ENCODE data around the gene CHST2.
A peak's percentile ranks its signal among the peaks of the same experiment; 100 is the strongest.

The CHST2 gene

DNA sequence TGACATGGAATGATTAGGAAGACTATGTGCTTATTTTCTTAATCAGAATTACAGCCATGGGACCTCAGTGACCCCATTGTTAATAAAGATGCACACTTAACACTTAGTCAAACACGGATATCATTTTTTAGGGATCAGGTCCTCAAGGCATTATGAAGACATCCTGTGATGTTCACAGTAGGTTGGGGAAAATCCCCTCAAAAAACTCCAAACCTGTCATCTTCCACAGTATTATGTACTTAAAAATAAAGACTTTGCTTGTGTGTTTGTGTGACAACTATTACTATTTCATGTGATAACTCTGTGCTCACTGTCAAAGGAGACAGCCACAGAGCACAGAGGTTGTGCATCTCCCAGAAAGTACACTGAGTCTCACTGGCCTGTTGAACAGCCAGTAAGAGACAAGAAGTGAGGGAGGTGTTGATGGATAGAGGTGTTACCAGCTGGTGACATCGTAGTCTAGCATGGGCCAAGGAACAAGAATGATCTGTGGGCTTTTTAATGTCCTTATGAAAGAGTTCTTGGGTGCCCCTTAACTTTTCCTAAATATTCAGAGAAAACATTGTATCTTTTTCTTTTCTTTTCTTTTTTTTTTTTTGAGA lies 18.0 kb downstream of the CHST2 start:
- no peak for DNase-seq

DNA sequence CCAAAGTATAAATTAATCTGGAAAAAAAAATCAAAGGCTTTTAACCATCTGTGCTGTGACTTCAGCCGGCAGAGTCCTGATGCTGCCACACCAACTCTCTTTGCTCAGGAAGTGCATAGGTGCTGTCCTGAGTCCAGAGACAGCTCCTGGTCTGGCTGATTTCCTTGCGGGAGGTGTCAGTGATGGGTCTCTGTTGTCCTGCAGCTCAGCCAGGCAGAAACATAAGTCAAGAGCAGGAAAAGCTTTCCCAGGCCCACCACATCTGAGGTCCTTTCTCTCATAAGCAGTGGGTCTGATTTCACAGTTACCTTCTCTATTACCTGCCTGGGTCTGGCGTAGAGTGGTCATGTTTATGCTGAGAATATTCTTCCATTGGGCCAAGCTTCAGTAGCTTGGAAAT lies 19.4 kb downstream of the CHST2 start:
- DNase-seq, result no peak

DNA sequence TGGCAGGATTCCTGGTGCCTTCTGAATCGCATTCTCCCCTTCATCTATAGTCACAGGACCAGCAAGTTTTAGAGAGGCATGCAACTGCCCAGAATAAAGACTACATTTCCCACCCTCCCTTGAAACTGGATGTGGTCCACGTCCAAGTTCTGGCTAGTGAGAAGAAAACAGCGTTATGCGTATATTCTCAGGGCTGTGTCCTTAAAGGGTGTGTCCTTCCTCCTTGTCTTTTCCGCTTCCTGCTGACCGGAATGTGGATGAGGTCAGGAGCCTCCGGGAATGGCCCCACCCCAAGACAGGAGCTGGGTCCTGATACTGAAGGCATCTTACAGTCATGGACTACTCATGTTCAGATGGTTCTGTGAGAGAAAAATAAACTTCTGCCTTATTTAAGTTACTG lies 20.2 kb downstream of the CHST2 start:
- DNase-seq, result peak; percentile 44

DNA sequence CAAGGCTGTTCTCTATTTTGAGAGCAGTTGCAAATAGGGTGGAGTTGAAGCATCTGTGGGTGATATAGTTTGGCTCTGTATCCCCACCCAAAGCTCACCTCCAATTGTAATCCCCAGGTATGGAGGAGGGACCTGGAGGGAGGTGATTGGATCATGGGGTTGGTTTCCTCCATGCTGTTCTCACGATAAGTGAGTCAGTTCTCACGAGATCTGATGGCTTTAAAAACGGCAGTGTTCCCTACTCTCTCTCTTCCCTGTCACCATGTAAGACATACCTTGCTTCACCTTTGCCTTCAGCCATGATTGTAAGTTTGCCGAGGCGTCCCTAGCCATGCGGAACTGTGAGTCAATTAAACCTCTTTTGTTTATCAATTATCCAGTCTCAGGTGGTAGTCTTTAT lies 21.0 kb downstream of the CHST2 start:
- no peak for DNase-seq

DNA sequence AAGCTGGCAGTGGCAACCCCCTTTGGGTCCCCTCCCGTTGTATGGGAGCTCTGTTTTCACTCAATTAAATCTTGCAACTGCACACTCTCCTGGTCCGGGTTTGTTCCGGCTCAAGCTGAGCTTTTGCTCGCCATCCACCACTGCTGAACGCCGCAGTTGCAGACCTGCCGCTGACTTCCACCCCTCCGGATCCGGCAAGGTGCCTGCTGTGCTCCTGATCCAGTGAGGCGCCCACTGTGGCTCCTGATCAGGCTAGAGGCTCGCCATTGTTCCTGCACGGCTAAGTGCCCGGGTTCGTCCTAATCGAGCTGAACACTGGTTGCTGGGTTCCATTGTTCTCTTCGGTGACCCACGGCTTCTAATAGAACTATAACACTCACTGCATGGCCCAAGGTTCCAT lies 22.8 kb downstream of the CHST2 start:
- DNase-seq, result no peak

DNA sequence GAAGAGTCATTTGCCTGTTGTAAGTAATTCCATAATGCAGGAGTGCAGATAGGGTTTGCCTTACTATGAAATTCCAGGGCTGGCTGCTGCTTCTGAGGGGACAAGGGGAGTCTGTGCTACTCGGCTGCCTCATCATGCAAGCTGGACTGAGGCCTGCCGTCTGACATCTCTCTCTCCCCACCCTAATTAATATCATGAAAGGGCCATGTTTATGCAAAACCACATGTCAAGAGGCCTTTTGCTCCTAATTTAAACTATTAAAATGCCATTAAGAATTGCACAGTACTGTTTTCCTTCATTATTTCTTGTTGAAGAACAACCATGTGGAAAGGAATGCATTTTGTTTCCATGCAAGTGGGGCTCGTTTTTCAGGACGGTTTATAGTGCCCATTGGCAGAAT lies 26.3 kb downstream of the CHST2 start:
- DNase-seq, result no peak

DNA sequence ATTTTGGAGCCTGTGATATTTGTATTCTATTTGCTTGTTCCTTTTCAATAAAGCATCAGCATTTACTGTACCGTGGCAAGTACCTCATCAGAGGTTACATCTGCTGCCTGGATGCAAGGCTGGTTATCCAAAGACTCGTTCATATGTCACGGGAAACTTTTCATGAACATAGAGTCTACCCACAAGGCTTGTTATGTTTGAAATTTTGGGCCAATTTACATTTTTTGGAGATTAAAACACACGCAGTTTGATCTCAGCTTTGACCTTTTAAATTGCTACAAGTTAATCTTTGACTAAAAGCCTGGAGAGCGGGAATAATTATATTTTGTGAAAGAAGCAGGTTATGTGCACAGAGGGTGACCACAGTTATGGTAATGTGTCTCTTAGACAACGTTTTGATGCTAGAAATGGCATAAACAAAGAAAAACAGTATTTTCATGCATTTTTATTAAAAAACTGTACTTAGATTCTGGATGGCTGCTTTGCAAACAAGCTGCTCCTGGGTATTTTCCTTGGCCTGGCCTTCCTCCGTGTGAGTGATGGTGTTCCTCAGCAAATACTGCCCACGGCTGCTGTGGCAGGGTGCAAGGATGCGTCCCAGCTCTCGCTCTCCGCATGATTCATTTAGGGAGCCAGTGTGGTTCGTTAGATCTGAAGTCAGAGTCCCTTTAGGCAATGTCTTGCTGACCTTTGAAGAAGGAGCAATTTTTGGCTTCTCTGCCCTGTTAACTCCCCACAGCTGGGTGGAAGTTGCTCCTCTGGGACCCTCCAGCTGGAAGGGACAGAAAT lies 27.1 kb downstream of the CHST2 start:
- DNase-seq, result no peak

DNA sequence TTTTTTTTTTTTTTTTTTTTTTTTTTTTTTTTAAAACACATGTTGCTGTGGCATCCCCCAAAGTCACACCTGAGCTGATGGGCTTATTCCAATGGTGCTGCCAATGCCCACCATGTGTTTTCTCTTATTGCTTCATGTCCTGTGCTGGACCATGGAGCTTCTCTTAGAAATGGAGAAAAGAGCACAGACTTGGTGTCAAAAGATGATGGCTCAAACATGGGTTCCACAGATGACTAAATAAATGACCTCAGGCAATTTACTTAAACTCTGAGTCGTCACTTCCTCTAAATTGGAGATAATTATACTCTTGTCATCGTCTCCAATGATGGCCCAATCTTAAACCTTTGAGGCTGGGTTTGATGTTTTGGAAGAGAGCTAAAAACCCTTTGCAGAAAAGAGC lies 28.1 kb downstream of the CHST2 start:
- no peak for DNase-seq

DNA sequence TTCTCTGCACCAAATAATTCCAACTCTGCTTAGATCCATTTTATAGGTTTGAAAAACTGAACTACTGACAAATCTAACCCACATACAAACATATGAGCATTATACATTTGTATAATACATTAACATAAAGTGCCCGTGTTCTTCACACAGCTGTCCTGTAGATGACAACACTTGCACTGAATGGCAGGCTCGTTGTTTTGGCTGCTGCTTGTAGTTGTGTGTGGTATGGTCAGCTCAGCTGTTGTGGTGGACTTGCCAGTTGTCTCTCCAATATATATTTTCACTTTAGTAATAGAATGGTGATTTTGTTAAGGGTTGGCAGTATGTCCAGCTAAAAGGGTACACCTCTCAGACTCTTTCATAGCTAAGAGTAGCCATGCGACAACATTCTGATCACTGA lies 30.5 kb downstream of the CHST2 start:
- DNase-seq, result no peak

DNA sequence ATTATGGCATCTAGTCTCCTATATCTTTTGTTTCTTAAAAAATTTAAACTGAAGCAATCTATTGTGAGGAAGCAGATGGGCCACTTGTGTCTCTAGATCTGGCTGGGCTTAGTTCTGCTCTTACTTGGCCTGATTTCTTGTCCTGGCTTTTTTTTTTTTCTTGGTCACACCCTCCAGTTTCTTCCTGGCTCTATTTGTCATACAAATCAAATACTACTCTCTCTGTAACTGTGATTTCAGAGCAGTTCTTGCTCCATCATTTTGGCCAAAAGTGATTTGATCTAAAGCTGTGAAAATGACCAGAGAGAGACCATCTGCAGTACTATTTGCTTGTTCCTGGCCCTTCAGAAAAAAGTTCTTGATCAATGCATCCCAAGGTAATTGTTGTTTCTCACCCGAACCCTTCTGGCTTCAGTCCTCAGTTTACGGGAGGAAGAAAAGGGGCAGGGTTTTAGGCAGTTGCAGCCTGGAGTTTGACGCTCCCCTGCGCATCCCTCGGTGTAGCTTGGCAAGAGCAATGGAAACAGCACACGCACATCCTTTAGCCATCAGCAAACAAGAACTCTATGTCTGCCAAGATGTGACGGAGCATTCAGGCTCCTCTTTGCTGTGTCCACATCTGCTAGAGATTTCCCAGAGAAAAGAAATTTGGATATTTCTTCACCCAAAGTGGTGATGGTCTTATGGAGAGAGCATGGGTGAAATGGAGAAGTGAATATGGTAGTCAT lies 31.6 kb downstream of the CHST2 start:
- no peak for DNase-seq

DNA sequence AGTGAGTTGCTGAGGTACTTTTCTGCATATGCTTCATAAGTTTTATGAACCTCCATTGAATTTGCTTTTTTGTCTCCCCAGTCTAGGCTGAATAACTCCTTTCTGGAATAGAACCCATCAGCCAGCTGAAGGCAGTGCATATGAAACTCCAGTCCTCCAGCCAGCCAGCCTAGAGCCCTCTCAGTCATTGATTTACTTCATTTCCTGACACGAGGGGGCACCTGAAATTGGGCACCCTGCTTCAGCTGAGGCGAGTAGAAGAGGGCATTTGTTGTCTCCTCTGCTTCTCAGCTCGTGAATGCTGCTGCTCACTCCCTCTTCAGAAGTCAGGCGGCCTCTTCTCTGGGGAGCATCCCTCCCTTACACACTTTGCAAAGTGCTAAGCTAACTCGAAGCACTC lies 32.5 kb downstream of the CHST2 start:
- no peak for DNase-seq

DNA sequence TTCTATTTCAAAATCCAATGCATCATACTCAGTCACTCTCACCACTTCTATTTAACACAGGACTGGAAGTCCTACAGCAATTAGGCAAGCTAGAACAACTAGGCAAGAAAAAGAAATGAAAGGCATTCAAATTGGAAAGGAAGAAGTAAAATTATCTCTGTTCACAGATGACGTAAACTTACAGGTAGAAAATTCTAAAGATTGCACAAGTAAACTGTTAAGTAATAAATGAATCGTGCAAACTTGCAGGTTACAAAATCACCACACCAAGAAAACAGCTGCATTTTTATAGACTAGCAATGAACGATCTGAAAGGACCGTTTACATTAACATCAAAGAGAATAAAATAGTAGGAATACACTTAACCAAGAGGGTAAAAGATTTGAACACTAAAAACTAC lies 36.2 kb downstream of the CHST2 start:
- DNase-seq, result no peak

DNA sequence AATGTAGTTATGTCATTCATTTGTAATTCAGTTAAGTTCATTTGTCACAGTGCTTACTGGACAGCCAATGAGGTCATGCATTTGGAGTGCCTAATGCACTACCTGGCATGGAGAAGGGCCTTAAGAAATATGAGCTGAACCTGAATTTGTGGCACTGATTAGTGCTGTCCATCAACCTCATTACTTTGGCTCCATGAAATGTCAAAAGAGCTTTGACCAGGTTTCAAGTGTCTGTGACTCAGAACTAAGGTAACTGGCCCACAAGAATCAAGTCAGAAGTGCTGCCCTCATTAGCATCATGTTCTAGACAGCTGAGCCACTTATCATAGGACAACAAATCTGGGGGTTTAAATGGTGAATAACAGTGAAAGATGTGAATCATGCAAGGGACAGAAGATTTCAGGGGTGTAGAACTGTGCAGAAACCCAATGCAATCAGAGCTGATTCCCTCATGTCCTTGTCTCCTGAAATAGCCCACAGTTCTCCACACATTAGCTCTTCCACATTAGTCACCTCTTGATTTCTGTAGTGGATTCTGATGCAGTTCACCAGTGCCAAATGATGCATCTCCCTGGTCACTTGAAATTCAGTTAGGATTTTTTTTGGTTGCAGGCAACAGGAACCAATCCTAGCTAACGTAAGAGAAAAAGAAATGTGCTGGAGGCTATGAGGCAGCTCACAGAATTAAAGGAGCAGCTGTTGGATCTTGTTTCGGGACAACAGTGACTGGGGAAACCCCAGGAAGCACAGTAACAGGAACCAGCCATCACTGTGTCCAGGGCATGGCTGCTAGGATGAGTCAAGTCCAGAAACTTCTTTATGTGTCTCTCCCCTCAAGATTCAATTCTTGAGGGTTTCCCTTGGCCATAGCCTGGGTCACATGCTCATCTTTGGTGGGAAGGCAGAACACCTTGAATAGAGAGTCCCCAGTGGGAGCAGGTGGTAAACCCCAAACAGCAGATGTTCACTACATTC lies 38.7 kb downstream of the CHST2 start:
- DNase-seq, result peak; percentile 34

DNA sequence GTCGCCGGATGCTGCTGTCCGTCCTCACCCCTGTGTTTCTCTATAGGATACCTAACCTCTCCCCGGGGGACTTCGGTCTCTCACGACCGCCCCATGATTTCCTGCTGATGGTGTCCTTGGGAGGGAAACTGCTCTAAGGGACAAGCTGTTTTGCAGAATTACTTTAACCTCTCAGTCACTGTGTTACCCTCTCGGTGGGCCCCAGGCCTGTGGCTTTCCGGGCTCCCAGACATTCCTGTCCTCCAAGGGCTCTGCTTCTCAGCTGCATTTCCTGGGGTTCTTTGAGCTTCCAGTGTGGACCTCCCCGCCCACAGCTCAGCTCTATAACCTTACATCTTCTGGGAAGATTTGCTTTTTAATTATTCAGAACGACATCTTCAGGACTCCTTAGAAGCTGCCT lies 40.9 kb downstream of the CHST2 start:
- DNase-seq, result peak; percentile 19

DNA sequence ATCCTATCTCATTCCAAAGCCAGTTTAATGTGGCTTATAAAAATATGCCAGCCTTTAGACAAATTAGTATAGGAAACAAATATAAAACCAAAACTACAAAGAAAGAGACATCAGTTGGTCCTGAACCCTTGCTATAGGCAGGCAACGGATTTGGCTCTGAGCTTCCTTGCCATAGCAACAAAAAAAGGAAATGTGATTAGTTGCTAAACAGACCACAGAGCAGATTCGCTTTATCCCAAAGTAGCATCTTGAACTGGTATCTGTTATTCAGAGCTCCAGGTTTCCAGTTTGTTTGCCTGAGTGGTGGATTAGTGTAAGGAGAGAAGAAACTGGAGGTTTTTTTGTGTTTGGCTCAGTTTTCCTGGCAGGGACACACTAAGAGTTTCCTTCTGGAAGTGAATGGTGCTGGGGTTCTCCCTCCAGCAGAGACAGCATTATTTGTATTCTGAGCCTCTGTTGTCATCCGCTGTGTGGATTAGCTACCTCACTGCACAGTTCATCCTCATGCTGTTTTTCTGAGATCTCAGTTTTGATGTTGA lies 44.1 kb downstream of the CHST2 start:
- no peak for DNase-seq

DNA sequence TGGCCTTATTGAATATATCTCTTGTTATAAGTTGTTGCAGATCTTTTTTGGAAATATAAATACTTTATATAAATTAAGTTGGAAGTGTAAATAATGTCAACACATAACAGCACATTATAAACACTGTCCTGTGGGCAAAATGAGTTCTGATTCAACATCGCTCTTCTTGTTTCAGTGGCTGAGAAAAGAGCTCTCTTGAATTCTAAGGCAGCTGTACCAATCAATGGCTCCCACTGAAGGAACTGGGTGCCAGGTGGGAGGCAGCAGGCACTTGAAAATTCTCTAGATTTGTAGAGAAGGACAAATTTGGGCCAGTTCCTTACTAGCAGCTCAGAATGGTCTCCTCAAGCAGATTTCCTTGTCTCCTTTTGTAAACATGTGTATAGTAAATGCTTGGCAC lies 45.6 kb downstream of the CHST2 start:
- no peak for DNase-seq

DNA sequence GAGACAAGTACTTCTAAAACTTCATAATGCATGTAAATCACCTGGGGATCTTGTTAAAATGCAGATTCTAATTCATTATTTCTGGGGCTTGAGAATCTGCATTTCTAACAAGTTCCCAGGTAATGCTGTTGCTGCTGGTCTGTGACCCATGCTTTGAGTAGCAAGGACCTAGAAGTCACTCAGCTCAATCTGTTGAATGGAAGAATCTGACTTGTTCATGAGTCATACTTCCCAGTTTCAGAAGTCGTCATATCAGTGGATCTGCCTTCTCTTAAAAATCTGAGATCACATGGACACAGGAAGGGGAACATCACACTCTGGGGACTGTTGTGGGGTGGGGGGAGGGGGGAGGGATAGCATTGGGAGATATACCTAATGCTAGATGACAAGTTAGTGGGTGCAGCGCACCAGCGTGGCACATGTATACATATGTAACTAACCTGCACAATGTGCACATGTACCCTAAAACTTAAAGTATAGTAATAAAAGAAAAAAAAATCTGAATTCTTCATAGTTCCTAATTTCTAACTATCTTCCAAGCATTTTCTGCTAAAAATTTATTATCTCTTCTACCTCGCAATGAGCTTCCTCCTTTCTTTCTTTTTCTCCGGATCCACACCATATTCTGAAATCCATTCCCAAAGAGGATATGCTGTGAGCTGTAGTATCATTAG lies 46.2 kb downstream of the CHST2 start:
- peak; percentile 77 for DNase-seq

DNA sequence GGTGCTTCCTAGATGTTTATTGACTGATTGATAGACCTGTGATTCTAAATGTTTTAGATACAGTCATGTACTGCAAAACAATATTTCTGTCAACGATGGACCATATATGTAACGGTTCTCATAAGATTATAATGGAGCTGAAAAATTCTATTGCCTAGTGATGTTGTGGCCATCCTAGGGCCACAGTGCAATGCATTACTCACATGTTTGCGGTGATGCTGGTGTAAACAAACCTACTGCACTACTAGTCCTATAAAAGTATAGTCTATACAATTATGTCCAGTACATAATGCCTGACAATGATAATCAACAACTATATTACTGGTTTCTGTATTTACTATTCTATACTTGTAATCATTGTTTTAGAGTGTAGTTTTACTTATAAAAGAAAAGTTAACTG lies 46.8 kb downstream of the CHST2 start:
- DNase-seq, result no peak

DNA sequence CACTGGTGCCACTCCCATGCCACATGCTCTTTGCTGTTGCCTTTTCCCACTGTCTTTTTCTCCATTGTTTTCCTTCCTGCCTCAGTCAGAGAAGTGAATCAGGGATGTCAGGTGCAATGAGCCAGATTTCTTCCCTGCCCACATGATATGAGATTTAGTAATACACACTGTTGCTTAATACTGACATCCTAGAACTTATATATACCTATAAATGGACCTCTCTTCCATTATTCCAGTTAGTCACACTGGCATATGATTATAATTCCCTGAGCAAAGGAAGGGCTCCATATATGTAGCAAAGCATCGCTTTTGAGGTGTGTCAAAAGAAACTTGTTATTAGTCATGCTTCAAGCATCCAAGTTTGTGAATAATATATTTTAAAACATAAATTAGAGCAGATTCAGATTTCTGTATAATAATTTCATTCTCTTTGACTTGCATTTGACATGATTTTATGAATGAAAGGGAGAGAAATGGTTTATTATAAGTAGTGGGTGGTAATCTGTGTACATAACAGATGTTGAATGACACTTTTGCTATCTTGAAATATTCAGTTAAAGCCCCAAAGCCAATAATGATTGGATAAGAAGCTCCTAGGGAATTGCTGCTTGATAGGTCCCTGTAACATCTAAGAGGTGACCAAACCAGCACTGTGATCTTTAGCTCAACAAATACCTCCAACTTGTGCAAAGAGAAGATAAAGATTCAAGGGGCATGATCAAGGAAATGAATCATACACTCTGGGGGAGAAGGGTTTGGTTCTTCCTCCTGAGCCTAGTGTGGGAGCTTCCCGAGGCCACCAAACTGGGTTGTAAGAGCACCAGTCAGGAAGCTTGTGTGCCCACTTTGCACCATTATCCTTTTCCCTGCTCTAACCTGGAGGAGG lies 48.6 kb downstream of the CHST2 start:
- peak; percentile 62 for DNase-seq

DNA sequence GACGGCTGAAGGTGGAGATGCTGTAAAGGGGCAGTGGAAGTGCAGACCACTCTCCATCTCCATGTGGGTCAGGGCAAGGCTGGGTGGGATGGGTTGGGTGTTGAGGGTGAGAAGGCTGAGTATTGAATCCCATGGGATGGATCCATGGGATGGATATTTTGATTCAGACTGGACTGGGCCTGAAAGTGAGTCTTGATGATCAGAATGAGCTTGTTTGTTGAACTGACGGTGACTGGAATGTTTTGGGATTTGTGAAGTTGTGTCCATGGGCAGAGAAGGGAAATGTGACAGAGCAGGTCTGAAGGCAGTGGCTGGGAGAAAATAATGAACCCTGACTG lies 49.3 kb downstream of the CHST2 start:
- DNase-seq, result no peak

DNA sequence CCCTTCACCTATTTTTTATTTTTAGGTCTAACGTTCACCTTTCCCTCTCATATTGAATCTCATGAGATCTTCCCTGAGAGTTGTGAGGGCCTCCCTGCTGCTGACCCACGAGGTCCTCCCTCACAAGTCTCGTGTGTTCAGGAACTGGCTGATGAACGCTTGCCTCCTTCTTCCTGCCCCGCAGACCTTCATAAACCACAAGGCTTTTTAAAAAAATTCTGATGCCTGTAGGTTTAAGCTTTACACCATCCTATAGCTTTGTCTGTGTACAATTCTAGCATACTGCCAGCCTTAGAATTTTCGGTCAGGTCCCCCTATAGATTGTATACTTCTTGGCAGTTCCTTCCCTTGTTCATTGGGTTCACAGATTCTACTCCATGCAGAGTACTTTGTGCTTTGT lies 50.5 kb downstream of the CHST2 start:
- DNase-seq, result no peak

Data from fibroblast of skin of right biceps (primary cell).